WERI-Rb-1 (cell line): ENCODE data around the gene CCDC150.

Source experiments
- DNase-seq: peaks from one replicate; pipeline ENCODE4 v3.0.0-alpha.2; 2020
- H3K27ac ChIP-seq: fragments of 250-450 bp; sonication (Bioruptor Pico); 2 replicates; pipeline ENCODE4 v1.5.1; 2020; ENCODE audit warnings: mild to moderate bottlenecking, moderate library complexity
- H3K27me3 ChIP-seq: fragments of 250-450 bp; sonication (Bioruptor Pico); 2 replicates; pipeline ENCODE4 v1.5.1; 2021; ENCODE audit warnings: mild to moderate bottlenecking, low read depth, moderate library complexity; ENCODE audit not compliant: insufficient read depth, severe bottlenecking
- H3K36me3 ChIP-seq: fragments of 250-450 bp; sonication (Bioruptor Pico); 2 replicates; pipeline ENCODE4 v1.5.1; 2020; ENCODE audit warnings: mild to moderate bottlenecking, moderate library complexity
- H3K4me3 ChIP-seq: 2 replicates; pipeline ENCODE4 v1.5.1; 2011; ENCODE audit warnings: low read depth, mild to moderate bottlenecking, control low read depth, low read length
- H3K9me3 ChIP-seq: fragments of 250-450 bp; sonication (Bioruptor Pico); 2 replicates; pipeline ENCODE4 v1.5.1; 2021; ENCODE audit warnings: mild to moderate bottlenecking, moderate library complexity; ENCODE audit not compliant: severe bottlenecking
- CTCF ChIP-seq: IDR thresholded peaks from 2 replicates; pipeline ENCODE4 v1.5.1; 2011; ENCODE audit warnings: low read depth, mild to moderate bottlenecking, control low read depth, inconsistent platforms, low read length

CCDC150 gene

GRCh38 chr2:196592911-196593881 is 46.3 kb upstream of the CCDC150 start, which contains the start of gene HECW2:
HECW2 (minus strand) TSS chr2:196593554.
- Histone ChIP-seq H3K9me3 (no peaks in the 10 kb centered on the region), H3K36me3 (no peaks in the 10 kb centered on the region), H3K4me3 (peak within 1 kb of the TSS; percentile 46), H3K27me3 (no peaks in the 10 kb centered on the region), H3K27ac (peak within 1 kb of the TSS; percentile 73)
- TF ChIP-seq CTCF, result no peak
- DNase-seq, result peak; percentile 68

GRCh38 chr2:196594158-196594557 is 45.4 kb upstream of the CCDC150 start:
- Histone ChIP-seq H3K9me3 (no peaks in the 10 kb centered on the region), H3K27ac (no peak overlapping the region), H3K36me3 (no peaks in the 10 kb centered on the region), H3K27me3 (no peaks in the 10 kb centered on the region), H3K4me3 (no peak overlapping the region)
- no peak for DNase-seq
- no peak for TF ChIP-seq CTCF

GRCh38 chr2:196597531-196597930 is 42.0 kb upstream of the CCDC150 start:
- Histone ChIP-seq H3K27me3 (no peaks in the 10 kb centered on the region), H3K4me3 (no peak overlapping the region), H3K9me3 (no peaks in the 10 kb centered on the region), H3K36me3 (no peaks in the 10 kb centered on the region), H3K27ac (no peak overlapping the region)
- no peak for DNase-seq
- no peak for TF ChIP-seq CTCF

GRCh38 chr2:196598412-196598811 is 41.1 kb upstream of the CCDC150 start:
- Histone ChIP-seq H3K9me3 (no peaks in the 10 kb centered on the region), H3K4me3 (no peak overlapping the region), H3K36me3 (no peaks in the 10 kb centered on the region), H3K27me3 (no peaks in the 10 kb centered on the region), H3K27ac (no peak overlapping the region)
- TF ChIP-seq CTCF, result no peak
- DNase-seq, result no peak

- no peaks in the 10 kb centered on the region for H3K9me3 ChIP-seq
- no peaks in the 10 kb centered on the region for H3K27me3 ChIP-seq
- H3K36me3 ChIP-seq, result no peaks in the 10 kb centered on the region
- no peak overlapping the region for H3K27ac ChIP-seq
- no peak for DNase-seq
- TF ChIP-seq CTCF, result no peak
- no peak overlapping the region for H3K4me3 ChIP-seq
These were observed 40.7 kb upstream of the CCDC150 start for GRCh38 chr2:196598846-196599245.
